ENCODE measurements around the gene PSMC3IP.

The PSMC3IP gene

GRCh38 chr17:42574463-42574862 lies 3.1 kb downstream of the PSMC3IP start:
- Histone ChIP-seq H3K4me3 (no peak overlapping the region), H3K27me3 (ENCODE audit: low read depth) (no peaks in the 10 kb centered on the region), H3K4me1 (peaks cover 14% of the 10 kb centered on the region; the same call in 1 of the 2 replicates), H3K36me3 (replicated peaks) (peaks cover 71% of the 10 kb centered on the region), H3K9me3 (no peaks in the 10 kb centered on the region)
- in situ Hi-C loops (cut with MboI; ENCODE audit: low sequenced_read_pairs), result loop anchor here (10.0 kb wide), 1 partner anchor 260 kb away; the partner anchor contains the start of gene PSME3
- no peak for DNase-seq (ENCODE audit: low spot score in 2 of 2)

GRCh38 chr17:42573095-42573494 lies 4.4 kb downstream of the PSMC3IP start:
- H3K9me3 ChIP-seq, result no peaks in the 10 kb centered on the region
- no peak for DNase-seq (ENCODE audit: low spot score in 2 of 2)
- H3K4me1 ChIP-seq, result peaks cover 11% of the 10 kb centered on the region; the same call in 1 of the 2 replicates
- no peak overlapping the region for H3K4me3 ChIP-seq
- no peaks in the 10 kb centered on the region for H3K27me3 ChIP-seq (ENCODE audit: low read depth)
- in situ Hi-C loops (cut with MboI; ENCODE audit: low sequenced_read_pairs), result loop anchor here (10.0 kb wide), 1 partner anchor 262 kb away; the partner anchor contains the start of gene PSME3
- H3K36me3 ChIP-seq (replicated peaks), result peaks cover 81% of the 10 kb centered on the region

- peaks cover 13% of the 10 kb centered on the region for H3K4me1 ChIP-seq
- DNase-seq (ENCODE audit: low spot score in 2 of 2), result no peak
- peaks cover 84% of the 10 kb centered on the region for H3K36me3 ChIP-seq (replicated peaks)
- no peaks in the 10 kb centered on the region for H3K27me3 ChIP-seq (ENCODE audit: low read depth)
- in situ Hi-C loops (cut with MboI; ENCODE audit: low sequenced_read_pairs), result loop anchor here (10.0 kb wide), 1 partner anchor 263 kb away; the partner anchor contains the start of gene PSME3
- no peak overlapping the region for H3K4me3 ChIP-seq
- no peaks in the 10 kb centered on the region for H3K9me3 ChIP-seq
Measured at GRCh38 chr17:42571435-42572225, 5.9 kb downstream of the PSMC3IP start.

GRCh38 chr17:42568341-42569111 lies 9.0 kb downstream of the PSMC3IP start:
- Histone ChIP-seq H3K4me1 (peaks cover 12% of the 10 kb centered on the region), H3K27me3 (ENCODE audit: low read depth) (no peaks in the 10 kb centered on the region), H3K36me3 (replicated peaks) (peaks cover 85% of the 10 kb centered on the region), H3K4me3 (no peak overlapping the region), H3K9me3 (no peaks in the 10 kb centered on the region)
- in situ Hi-C loops (cut with MboI; ENCODE audit: low sequenced_read_pairs), result no loop called here
- no peak for DNase-seq (ENCODE audit: low spot score in 2 of 2)

GRCh38 chr17:42566883-42567573 lies 10.5 kb downstream of the PSMC3IP start, which contains the start of gene MLX:
Gene MLX, plus strand, starts transcription at chr17:42567100. Its CDS starts 25 bp downstream, at chr17:42567125.
- Histone ChIP-seq H3K4me1 (peaks cover 17% of the 10 kb centered on the region), H3K36me3 (replicated peaks) (peaks cover 74% of the 10 kb centered on the region), H3K4me3 (peak within 1 kb of the TSS; percentile 96), H3K9me3 (no peaks in the 10 kb centered on the region), H3K27me3 (ENCODE audit: low read depth) (no peaks in the 10 kb centered on the region)
- in situ Hi-C loops (cut with MboI; ENCODE audit: low sequenced_read_pairs), result no loop called here
- peak; percentile 86 to 95 for DNase-seq (ENCODE audit: low spot score in 2 of 2)

GRCh38 chr17:42566215-42566882 lies 11.2 kb downstream of the PSMC3IP start:
- H3K36me3 ChIP-seq (replicated peaks), result peaks cover 67% of the 10 kb centered on the region
- H3K27me3 ChIP-seq (ENCODE audit: low read depth), result no peaks in the 10 kb centered on the region
- no peaks in the 10 kb centered on the region for H3K9me3 ChIP-seq
- H3K4me1 ChIP-seq, result peaks cover 21% of the 10 kb centered on the region
- peak overlapping the region; percentile 96 for H3K4me3 ChIP-seq
- no peak for DNase-seq (ENCODE audit: low spot score in 2 of 2)
- in situ Hi-C loops (cut with MboI; ENCODE audit: low sequenced_read_pairs), result no loop called here

GRCh38 chr17:42565523-42566214 lies 11.9 kb downstream of the PSMC3IP start:
- Histone ChIP-seq H3K36me3 (replicated peaks) (peaks cover 62% of the 10 kb centered on the region), H3K4me3 (no peak overlapping the region), H3K9me3 (no peaks in the 10 kb centered on the region), H3K27me3 (ENCODE audit: low read depth) (no peaks in the 10 kb centered on the region), H3K4me1 (peaks cover 22% of the 10 kb centered on the region)
- DNase-seq (ENCODE audit: low spot score in 2 of 2), result no peak
- in situ Hi-C loops (cut with MboI; ENCODE audit: low sequenced_read_pairs), result no loop called here

- H3K9me3 ChIP-seq, result no peaks in the 10 kb centered on the region
- DNase-seq (ENCODE audit: low spot score in 2 of 2), result no peak
- peaks cover 55% of the 10 kb centered on the region for H3K36me3 ChIP-seq (replicated peaks)
- H3K4me3 ChIP-seq, result no peak overlapping the region
- peaks cover 22% of the 10 kb centered on the region for H3K4me1 ChIP-seq
- in situ Hi-C loops (cut with MboI; ENCODE audit: low sequenced_read_pairs), result no loop called here
- H3K27me3 ChIP-seq (ENCODE audit: low read depth), result no peaks in the 10 kb centered on the region
Measured at GRCh38 chr17:42564815-42565522, 12.6 kb downstream of the PSMC3IP start.

GRCh38 chr17:42563950-42564349 lies 13.6 kb downstream of the PSMC3IP start:
- peaks cover 22% of the 10 kb centered on the region for H3K4me1 ChIP-seq
- DNase-seq (ENCODE audit: low spot score in 2 of 2), result no peak
- H3K36me3 ChIP-seq (replicated peaks), result peaks cover 45% of the 10 kb centered on the region
- no peaks in the 10 kb centered on the region for H3K9me3 ChIP-seq
- in situ Hi-C loops (cut with MboI; ENCODE audit: low sequenced_read_pairs), result no loop called here
- no peak overlapping the region; the same call in 1 of the 2 replicates for H3K4me3 ChIP-seq
- no peaks in the 10 kb centered on the region for H3K27me3 ChIP-seq (ENCODE audit: low read depth)

- peaks cover 22% of the 10 kb centered on the region for H3K4me1 ChIP-seq
- H3K4me3 ChIP-seq, result peak overlapping the region; percentile 94
- H3K27me3 ChIP-seq (ENCODE audit: low read depth), result no peaks in the 10 kb centered on the region
- no peaks in the 10 kb centered on the region for H3K9me3 ChIP-seq
- no peak for DNase-seq (ENCODE audit: low spot score in 2 of 2)
- H3K36me3 ChIP-seq (replicated peaks), result peaks cover 40% of the 10 kb centered on the region
- in situ Hi-C loops (cut with MboI; ENCODE audit: low sequenced_read_pairs), result no loop called here
Measured at GRCh38 chr17:42563543-42563942, 14.0 kb downstream of the PSMC3IP start.

GRCh38 chr17:42563143-42563509 lies 14.4 kb downstream of the PSMC3IP start:
- H3K4me1 ChIP-seq, result peaks cover 22% of the 10 kb centered on the region
- H3K36me3 ChIP-seq (replicated peaks), result peaks cover 38% of the 10 kb centered on the region
- DNase-seq (ENCODE audit: low spot score in 2 of 2), result no peak
- no peaks in the 10 kb centered on the region for H3K27me3 ChIP-seq (ENCODE audit: low read depth)
- H3K9me3 ChIP-seq, result no peaks in the 10 kb centered on the region
- H3K4me3 ChIP-seq, result peak overlapping the region; percentile 94
- in situ Hi-C loops (cut with MboI; ENCODE audit: low sequenced_read_pairs), result no loop called here

- Histone ChIP-seq H3K27me3 (ENCODE audit: low read depth) (no peaks in the 10 kb centered on the region), H3K9me3 (no peaks in the 10 kb centered on the region), H3K4me1 (peaks cover 18% of the 10 kb centered on the region), H3K36me3 (replicated peaks) (peaks cover 36% of the 10 kb centered on the region), H3K4me3 (peak overlapping the region; percentile 94)
- DNase-seq (ENCODE audit: low spot score in 2 of 2), result no peak
- in situ Hi-C loops (cut with MboI; ENCODE audit: low sequenced_read_pairs), result no loop called here
Measured at GRCh38 chr17:42562388-42563142, 15.0 kb downstream of the PSMC3IP start.
